Astrocyte (in vitro differentiated cells and primary cell): ENCODE measurements around the gene NAA15. TPM values are rescaled to one million over a fixed set of nuclear protein-coding genes. Genes with fewer than 3 reads are reported as not detected.

Experiments
- DNase-seq: peaks from one replicate; pipeline ENCODE4 v3.0.0-alpha.2; 2010; ENCODE audit warnings: low read depth
- FAIRE-seq: peaks from 2 replicates; lab custom pipeline; 2011; peaks lifted over from hg19 to GRCh38; lab: Jason Lieb, UNC
- H2AFZ ChIP-seq: 2 replicates; pipeline ENCODE4 v1.6.0; 2012; ENCODE audit warnings: low read depth, low read length, inconsistent platforms
- H3K27ac ChIP-seq: 2 replicates; pipeline ENCODE4 v1.5.1; 2011; ENCODE audit warnings: low read depth, low read length, inconsistent platforms
- H3K27me3 ChIP-seq: 2 replicates; pipeline ENCODE4 v1.6.0; 2011; ENCODE audit warnings: low read length, inconsistent platforms; ENCODE audit not compliant: insufficient read depth
- H3K36me3 ChIP-seq: 2 replicates; pipeline ENCODE4 v1.5.1; 2011; ENCODE audit warnings: low read length, inconsistent platforms; ENCODE audit not compliant: insufficient read depth
- H3K4me1 ChIP-seq: 2 replicates; pipeline ENCODE4 v1.5.1; 2011; ENCODE audit warnings: low read length, inconsistent platforms; ENCODE audit not compliant: insufficient read depth
- H3K4me2 ChIP-seq: 2 replicates; pipeline ENCODE4 v1.6.0; 2012; ENCODE audit warnings: low read length, inconsistent platforms
- H3K4me3 ChIP-seq: 2 replicates; pipeline ENCODE4 v1.5.1; 2011; ENCODE audit warnings: low read depth, mild to moderate bottlenecking, low read length, inconsistent platforms; ENCODE audit not compliant: insufficient read depth
- H3K79me2 ChIP-seq: 2 replicates; pipeline ENCODE4 v1.6.0; 2012; ENCODE audit warnings: mild to moderate bottlenecking, low read length, inconsistent platforms; ENCODE audit not compliant: insufficient read depth
- H3K9ac ChIP-seq: 2 replicates; pipeline ENCODE4 v1.6.0; 2012; ENCODE audit warnings: mild to moderate bottlenecking, low read length, inconsistent platforms
- H3K9me3 ChIP-seq: 2 replicates; pipeline ENCODE4 v1.5.1; 2012; ENCODE audit warnings: low read depth, mild to moderate bottlenecking, low read length, inconsistent platforms; ENCODE audit not compliant: insufficient read depth
- H4K20me1 ChIP-seq: 2 replicates; pipeline ENCODE4 v1.6.0; 2012; ENCODE audit warnings: low read length, inconsistent platforms; ENCODE audit not compliant: insufficient read depth
- H3K27ac Mint-ChIP-seq: one replicate; pipeline ENCODE4 v1.8.0; 2021; ENCODE audit warnings: mild to moderate bottlenecking, mixed read lengths; ENCODE audit not compliant: unreplicated experiment
- H3K27me3 Mint-ChIP-seq: one replicate; pipeline ENCODE4 v1.8.0; 2021; ENCODE audit warnings: low read depth, mixed read lengths; ENCODE audit not compliant: unreplicated experiment
- H3K36me3 Mint-ChIP-seq: one replicate; pipeline ENCODE4 v1.8.0; 2021; ENCODE audit warnings: low read depth, mixed read lengths; ENCODE audit not compliant: unreplicated experiment
- H3K4me1 Mint-ChIP-seq: one replicate; pipeline ENCODE4 v1.8.0; 2021; ENCODE audit warnings: low read depth, mixed read lengths; ENCODE audit not compliant: unreplicated experiment
- H3K4me3 Mint-ChIP-seq: one replicate; pipeline ENCODE4 v1.8.0; 2021; ENCODE audit warnings: mild to moderate bottlenecking, moderate library complexity, mixed read lengths; ENCODE audit not compliant: unreplicated experiment
- H3K9me3 Mint-ChIP-seq: one replicate; pipeline ENCODE4 v1.8.0; 2021; ENCODE audit warnings: mild to moderate bottlenecking, mixed read lengths; ENCODE audit not compliant: unreplicated experiment
- EZH2 ChIP-seq: IDR thresholded peaks from 2 replicates; pipeline ENCODE4 v1.6.1; 2012; ENCODE audit warnings: mild to moderate bottlenecking, low read length, inconsistent platforms; ENCODE audit not compliant: insufficient read depth
- total RNA-seq: library from RNA; stranded (reverse); gene quantifications from 2 replicates; pipeline ENCODE4 v1.2.1, GENCODE V29; 2021
- TF ChIP-seq, protein P1 (sequence below): IDR thresholded peaks from 2 replicates; pipeline ENCODE4 v1.5.1; 2011; ENCODE audit warnings: low read depth, mild to moderate bottlenecking, inconsistent platforms, low read length, moderate library complexity; ENCODE audit not compliant: insufficient read depth

The NAA15 gene
- total RNA-seq, 1 donor from 2014 or later = 64.5 TPM

DNA sequence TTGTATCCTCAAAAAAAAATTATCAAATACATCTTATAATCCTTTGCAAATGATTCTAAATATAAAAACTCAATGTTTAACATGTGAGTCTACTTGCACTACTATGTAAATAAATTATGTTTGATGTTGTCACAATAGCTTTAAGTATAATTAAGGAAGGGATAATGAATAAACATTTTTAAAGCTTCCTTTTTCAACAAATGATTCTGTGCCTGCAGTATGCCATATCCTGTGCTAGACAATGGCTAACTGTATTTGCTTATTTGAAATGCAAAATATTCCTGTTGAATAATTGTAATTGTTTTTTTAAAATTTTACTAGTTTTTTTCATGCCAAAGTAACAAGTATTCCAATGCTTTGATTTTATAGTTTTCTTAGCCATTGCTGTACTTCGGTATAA is 60.0 kb downstream of the NAA15 start:
- Histone ChIP-seq H3K4me1 (no peaks in the 10 kb centered on the region), H3K4me3 (no peak overlapping the region), H3K4me2 (no peak overlapping the region), H3K9ac (no peak overlapping the region), H3K36me3 (peaks cover 25% of the 10 kb centered on the region), H3K9me3 (no peaks in the 10 kb centered on the region), H3K27me3 (no peaks in the 10 kb centered on the region), H2AFZ (no peak overlapping the region), H3K27ac (no peak overlapping the region), H3K79me2 (peaks cover 7% of the 10 kb centered on the region), H4K20me1 (no peaks in the 10 kb centered on the region)
- Mint-ChIP-seq H3K36me3 (peaks cover 10% of the 10 kb centered on the region), H3K27ac (no peak overlapping the region), H3K27me3 (no peaks in the 10 kb centered on the region), H3K9me3 (no peaks in the 10 kb centered on the region), H3K4me1 (no peaks in the 10 kb centered on the region), H3K4me3 (no peak overlapping the region)
- no peak for TF ChIP-seq EZH2
- TF ChIP-seq, protein P1, sequence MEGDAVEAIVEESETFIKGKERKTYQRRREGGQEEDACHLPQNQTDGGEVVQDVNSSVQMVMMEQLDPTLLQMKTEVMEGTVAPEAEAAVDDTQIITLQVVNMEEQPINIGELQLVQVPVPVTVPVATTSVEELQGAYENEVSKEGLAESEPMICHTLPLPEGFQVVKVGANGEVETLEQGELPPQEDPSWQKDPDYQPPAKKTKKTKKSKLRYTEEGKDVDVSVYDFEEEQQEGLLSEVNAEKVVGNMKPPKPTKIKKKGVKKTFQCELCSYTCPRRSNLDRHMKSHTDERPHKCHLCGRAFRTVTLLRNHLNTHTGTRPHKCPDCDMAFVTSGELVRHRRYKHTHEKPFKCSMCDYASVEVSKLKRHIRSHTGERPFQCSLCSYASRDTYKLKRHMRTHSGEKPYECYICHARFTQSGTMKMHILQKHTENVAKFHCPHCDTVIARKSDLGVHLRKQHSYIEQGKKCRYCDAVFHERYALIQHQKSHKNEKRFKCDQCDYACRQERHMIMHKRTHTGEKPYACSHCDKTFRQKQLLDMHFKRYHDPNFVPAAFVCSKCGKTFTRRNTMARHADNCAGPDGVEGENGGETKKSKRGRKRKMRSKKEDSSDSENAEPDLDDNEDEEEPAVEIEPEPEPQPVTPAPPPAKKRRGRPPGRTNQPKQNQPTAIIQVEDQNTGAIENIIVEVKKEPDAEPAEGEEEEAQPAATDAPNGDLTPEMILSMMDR = no peak
- FAIRE-seq = no peak
- no peak for DNase-seq

DNA sequence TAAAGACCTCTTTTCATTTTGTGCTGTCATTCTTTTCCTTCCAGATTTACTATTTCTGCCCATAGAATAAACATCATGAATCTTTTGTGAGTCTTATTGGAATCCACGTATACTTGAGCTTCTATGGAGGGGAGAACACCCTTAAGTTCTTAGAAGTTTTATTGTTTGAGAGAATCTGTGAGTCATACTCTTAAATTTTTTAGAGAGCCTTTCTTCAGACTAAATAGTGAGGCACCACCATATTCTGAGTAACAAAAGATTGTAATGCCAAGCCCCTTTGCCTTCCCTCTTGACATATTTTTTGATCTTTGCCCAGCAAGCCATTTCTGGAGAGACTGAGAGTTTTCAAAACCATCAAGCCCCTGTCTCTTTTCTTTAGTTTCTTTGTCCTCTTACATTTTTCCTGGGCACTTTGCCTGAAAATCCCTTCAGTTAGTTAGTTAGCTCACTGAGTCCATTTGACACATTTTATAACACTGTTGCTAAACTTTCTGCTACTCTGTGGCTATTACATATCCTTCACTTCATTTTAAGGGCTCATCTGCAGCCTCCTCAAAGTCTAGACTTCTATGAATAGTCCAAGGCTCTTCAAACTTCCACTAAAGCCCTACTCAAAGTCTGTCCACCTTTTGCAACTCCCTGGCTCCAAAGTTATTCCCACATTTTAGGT is 66.3 kb downstream of the NAA15 start:
- Mint-ChIP-seq H3K27ac (peak overlapping the region; percentile 12), H3K4me3 (no peak overlapping the region), H3K4me1 (peaks cover 14% of the 10 kb centered on the region), H3K9me3 (no peaks in the 10 kb centered on the region), H3K36me3 (peaks cover 14% of the 10 kb centered on the region), H3K27me3 (no peaks in the 10 kb centered on the region)
- peaks cover 19% of the 10 kb centered on the region for H3K4me1 ChIP-seq
- H2AFZ ChIP-seq = no peak overlapping the region
- TF ChIP-seq EZH2 = no peak
- TF ChIP-seq, protein P1 = no peak
- peaks cover 15% of the 10 kb centered on the region for H4K20me1 ChIP-seq
- H3K36me3 ChIP-seq = peaks cover 26% of the 10 kb centered on the region
- no peak overlapping the region for H3K9ac ChIP-seq
- H3K4me2 ChIP-seq = peak overlapping the region; percentile 7
- H3K27ac ChIP-seq = peak overlapping the region; percentile 36
- peaks cover 13% of the 10 kb centered on the region for H3K79me2 ChIP-seq
- H3K4me3 ChIP-seq = no peak overlapping the region
- no peaks in the 10 kb centered on the region for H3K9me3 ChIP-seq
- H3K27me3 ChIP-seq = no peaks in the 10 kb centered on the region
- peak; percentile 77 for DNase-seq
- peak; percentile 84 for FAIRE-seq

DNA sequence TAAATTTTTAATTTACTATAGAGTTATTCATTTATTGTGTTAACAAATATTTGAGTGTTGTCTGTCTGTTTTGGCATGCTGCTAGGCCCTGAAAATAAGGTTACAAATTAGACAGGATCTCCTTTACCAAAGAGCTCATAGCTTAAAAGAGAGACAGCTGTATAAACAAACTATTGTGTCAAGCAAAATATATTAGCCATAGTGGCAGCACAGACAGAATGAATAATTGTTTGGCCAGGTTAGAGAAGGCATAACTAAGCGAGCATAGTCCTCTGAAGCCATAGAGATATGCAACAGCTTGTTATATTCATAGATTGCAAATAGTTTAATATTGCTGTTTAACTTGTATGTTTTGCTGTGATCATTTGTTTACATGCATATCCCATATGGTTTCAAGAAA is 67.7 kb downstream of the NAA15 start:
- Mint-ChIP-seq H3K9me3 (no peaks in the 10 kb centered on the region), H3K4me3 (no peak overlapping the region), H3K27ac (no peak overlapping the region), H3K27me3 (no peaks in the 10 kb centered on the region), H3K4me1 (peaks cover 14% of the 10 kb centered on the region), H3K36me3 (peaks cover 16% of the 10 kb centered on the region)
- H4K20me1 ChIP-seq = peaks cover 20% of the 10 kb centered on the region
- no peak overlapping the region for H3K9ac ChIP-seq
- no peak overlapping the region for H2AFZ ChIP-seq
- TF ChIP-seq, protein P1 = no peak
- no peak for TF ChIP-seq EZH2
- peak; percentile 48 for DNase-seq
- peaks cover 19% of the 10 kb centered on the region for H3K4me1 ChIP-seq
- H3K36me3 ChIP-seq = peaks cover 27% of the 10 kb centered on the region
- H3K27ac ChIP-seq = no peak overlapping the region
- H3K9me3 ChIP-seq = no peaks in the 10 kb centered on the region
- H3K79me2 ChIP-seq = peaks cover 15% of the 10 kb centered on the region
- FAIRE-seq = no peak
- no peaks in the 10 kb centered on the region for H3K27me3 ChIP-seq
- no peak overlapping the region for H3K4me3 ChIP-seq
- H3K4me2 ChIP-seq = no peak overlapping the region
